GM21576 (cell line): ENCODE data around the gene TNFSF15.

Source experiments
- ATAC-seq: cut with Tn5 transposase; IDR thresholded peaks from one replicate; pipeline ENCODE4 v1.9.1; 2021; ENCODE audit warnings: mild to moderate bottlenecking, moderate library complexity; ENCODE audit not compliant: unreplicated experiment

Gene TNFSF15

GRCh38 chr9:114790521-114790920 lies 15.3 kb downstream of the TNFSF15 start:
- ATAC-seq, result no peak

GRCh38 chr9:114789006-114789405 lies 16.8 kb downstream of the TNFSF15 start:
- no peak for ATAC-seq

GRCh38 chr9:114787781-114788498 lies 17.9 kb downstream of the TNFSF15 start:
- ATAC-seq, result no peak

GRCh38 chr9:114787214-114787613 lies 18.6 kb downstream of the TNFSF15 start:
- no peak for ATAC-seq

- ATAC-seq, result no peak
Measured at GRCh38 chr9:114785866-114786650, 19.8 kb downstream of the TNFSF15 start.

- ATAC-seq, result no peak
Measured at GRCh38 chr9:114784721-114785279, 21.0 kb downstream of the TNFSF15 start.

- ATAC-seq, result no peak
Measured at GRCh38 chr9:114782586-114782985, 23.3 kb downstream of the TNFSF15 start.

- ATAC-seq, result no peak
Measured at GRCh38 chr9:114779352-114779845, 26.4 kb downstream of the TNFSF15 start.

GRCh38 chr9:114777821-114778609 lies 27.8 kb downstream of the TNFSF15 start:
- ATAC-seq, result no peak

GRCh38 chr9:114776683-114777399 lies 29.0 kb downstream of the TNFSF15 start:
- ATAC-seq, result no peak

GRCh38 chr9:114775981-114776380 lies 29.9 kb downstream of the TNFSF15 start:
- no peak for ATAC-seq

GRCh38 chr9:114775121-114775520 lies 30.7 kb downstream of the TNFSF15 start:
- no peak for ATAC-seq

GRCh38 chr9:114774524-114774923 lies 31.3 kb downstream of the TNFSF15 start:
- no peak for ATAC-seq

GRCh38 chr9:114771889-114772288 lies 34.0 kb downstream of the TNFSF15 start:
- no peak for ATAC-seq

GRCh38 chr9:114770991-114771390 lies 34.8 kb downstream of the TNFSF15 start:
- ATAC-seq, result no peak

- no peak for ATAC-seq
Measured at GRCh38 chr9:114769624-114770023, 36.2 kb downstream of the TNFSF15 start.

GRCh38 chr9:114763220-114763619 lies 42.6 kb downstream of the TNFSF15 start:
- no peak for ATAC-seq

GRCh38 chr9:114761523-114761922 lies 44.3 kb downstream of the TNFSF15 start:
- no peak for ATAC-seq

GRCh38 chr9:114759512-114760341 lies 46.1 kb downstream of the TNFSF15 start:
- no peak for ATAC-seq
